GM06990 (cell line): Measurements from ENCODE around the gene TEX55.

Experiments used
- DNase-seq: peaks from one replicate; pipeline ENCODE4 v3.0.0-alpha.2; 2011; ENCODE audit not compliant: insufficient read length; ENCODE audit errors: extremely low read depth
- H3K27me3 ChIP-seq: replicated peaks from 2 replicates; pipeline ENCODE4 v1.6.0; 2011; ENCODE audit warnings: low read length; ENCODE audit not compliant: control insufficient read depth, insufficient read depth
- H3K36me3 ChIP-seq: 2 replicates; pipeline ENCODE4 v1.5.1; 2011; ENCODE audit warnings: low read length; ENCODE audit not compliant: control insufficient read depth, insufficient read depth
- H3K4me3 ChIP-seq: replicated peaks from 2 replicates; pipeline ENCODE4 v1.5.1; 2011; ENCODE audit warnings: low read depth, mild to moderate bottlenecking, control low read depth, low read length
- TF ChIP-seq, protein P1 (sequence below): IDR thresholded peaks from 2 replicates; pipeline ENCODE4 v1.5.1; 2011; ENCODE audit warnings: low read length, control low read depth, mild to moderate bottlenecking, inconsistent platforms; ENCODE audit not compliant: insufficient read depth, poor library complexity, severe bottlenecking

The TEX55 gene

DNA sequence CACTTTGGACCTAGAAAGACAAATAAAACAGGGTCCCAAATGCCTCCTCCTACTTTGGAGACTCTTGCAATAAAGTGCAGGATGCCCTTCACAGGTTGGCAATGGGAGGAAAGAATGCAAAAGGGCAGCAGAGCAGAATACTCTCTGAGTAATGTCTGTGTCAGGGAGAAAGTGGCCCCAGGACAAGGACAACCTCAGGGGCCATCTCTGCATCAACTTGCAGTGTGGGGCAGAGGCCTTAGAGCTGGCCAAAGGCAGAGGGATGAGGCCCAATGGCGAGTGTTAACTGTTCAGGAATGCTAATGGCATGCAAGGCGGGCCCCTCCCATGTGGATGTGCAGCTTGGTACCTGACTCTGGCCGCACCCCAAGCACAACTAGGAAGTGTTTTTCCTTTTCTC lies 35.8 kb downstream of the TEX55 start:
- Histone ChIP-seq H3K4me3 (no peak overlapping the region), H3K36me3 (no peaks in the 10 kb centered on the region), H3K27me3 (no peaks in the 10 kb centered on the region; the same call in 1 of the 2 replicates)
- no peak for DNase-seq
- TF ChIP-seq, protein P1, sequence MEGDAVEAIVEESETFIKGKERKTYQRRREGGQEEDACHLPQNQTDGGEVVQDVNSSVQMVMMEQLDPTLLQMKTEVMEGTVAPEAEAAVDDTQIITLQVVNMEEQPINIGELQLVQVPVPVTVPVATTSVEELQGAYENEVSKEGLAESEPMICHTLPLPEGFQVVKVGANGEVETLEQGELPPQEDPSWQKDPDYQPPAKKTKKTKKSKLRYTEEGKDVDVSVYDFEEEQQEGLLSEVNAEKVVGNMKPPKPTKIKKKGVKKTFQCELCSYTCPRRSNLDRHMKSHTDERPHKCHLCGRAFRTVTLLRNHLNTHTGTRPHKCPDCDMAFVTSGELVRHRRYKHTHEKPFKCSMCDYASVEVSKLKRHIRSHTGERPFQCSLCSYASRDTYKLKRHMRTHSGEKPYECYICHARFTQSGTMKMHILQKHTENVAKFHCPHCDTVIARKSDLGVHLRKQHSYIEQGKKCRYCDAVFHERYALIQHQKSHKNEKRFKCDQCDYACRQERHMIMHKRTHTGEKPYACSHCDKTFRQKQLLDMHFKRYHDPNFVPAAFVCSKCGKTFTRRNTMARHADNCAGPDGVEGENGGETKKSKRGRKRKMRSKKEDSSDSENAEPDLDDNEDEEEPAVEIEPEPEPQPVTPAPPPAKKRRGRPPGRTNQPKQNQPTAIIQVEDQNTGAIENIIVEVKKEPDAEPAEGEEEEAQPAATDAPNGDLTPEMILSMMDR, result no peak

DNA sequence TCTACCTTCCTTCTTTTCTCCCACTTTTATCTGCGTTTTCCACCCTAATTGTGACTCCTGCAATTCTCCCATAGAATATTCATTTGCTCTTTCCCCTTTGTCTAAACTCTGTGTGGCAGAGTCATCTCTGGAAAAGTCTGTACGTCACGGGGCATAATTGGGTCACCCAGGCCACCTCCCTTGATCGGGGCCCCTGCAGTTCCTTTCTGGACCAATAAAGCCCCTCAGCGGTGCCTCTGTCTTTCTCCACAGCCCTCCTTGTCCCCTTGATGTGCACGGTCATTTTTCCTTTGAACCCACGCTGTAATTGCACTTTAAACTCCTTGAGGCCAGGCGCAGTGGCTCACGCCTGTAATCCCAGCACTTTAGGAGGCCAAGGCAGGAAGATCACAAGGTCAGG lies 38.1 kb downstream of the TEX55 start:
- H3K4me3 ChIP-seq, result no peak overlapping the region

DNA sequence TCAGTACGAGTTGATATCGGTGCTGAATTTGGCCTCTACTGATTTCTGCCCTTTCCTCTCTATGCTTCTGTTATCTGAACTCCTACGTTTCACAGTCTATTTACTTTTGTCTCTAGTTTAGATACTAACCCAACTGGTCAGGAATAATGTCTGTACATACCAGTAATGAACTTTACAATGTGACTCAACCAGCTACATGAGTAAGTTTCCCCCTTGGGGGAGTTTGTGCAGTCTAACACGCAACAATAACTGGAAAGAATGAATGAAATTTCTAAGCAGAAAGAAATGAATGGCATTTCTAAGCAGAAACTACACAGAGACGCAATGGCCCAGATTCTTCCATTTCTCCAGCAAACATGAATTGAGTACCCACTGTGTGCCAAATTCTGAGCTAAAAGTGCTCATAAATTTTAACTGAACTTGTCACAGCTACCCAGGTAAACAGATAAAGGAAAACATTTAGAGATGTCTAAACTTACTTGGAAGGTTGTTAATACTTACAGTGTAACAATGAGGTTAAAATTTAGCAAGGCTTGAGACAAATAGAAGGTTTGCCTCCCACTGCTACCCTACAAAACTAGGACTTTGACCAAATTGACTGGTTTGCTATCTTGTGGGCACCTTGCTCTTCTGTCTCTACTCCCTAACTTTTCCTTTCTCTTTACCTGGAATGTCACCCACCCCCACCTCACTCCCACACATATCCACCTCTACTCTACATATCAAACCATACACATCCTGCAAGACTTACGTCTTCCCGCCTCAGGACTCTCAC lies 39.0 kb downstream of the TEX55 start:
- no peak for DNase-seq
- Histone ChIP-seq H3K4me3 (no peak overlapping the region), H3K36me3 (no peaks in the 10 kb centered on the region), H3K27me3 (no peaks in the 10 kb centered on the region; the same call in 1 of the 2 replicates)
- TF ChIP-seq, protein P1, result no peak

More for the DNA sequence above, 38.1 kb downstream of the TEX55 start:
- no peaks in the 10 kb centered on the region; the same call in 1 of the 2 replicates for H3K27me3 ChIP-seq
- TF ChIP-seq, protein P1, result no peak
- no peak for DNase-seq
- no peaks in the 10 kb centered on the region for H3K36me3 ChIP-seq

DNA sequence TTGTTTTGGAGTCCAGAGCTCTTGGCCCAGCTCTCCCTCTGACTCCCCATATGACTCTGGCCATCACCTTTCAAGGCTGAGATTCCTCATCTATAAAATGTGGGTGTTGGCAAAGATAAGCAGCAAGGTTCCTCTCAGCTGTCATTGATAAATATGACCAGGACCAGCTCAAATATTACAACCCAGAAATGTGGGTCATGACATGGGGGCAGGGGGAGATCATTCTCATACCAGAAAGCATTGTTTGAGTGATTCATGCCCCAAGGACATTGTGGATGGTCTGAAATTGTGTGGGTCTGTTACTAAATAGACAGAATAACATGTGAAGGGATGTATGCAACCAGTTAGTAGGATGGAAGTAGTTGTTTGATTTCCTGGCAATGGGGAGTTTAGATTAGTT lies 41.3 kb downstream of the TEX55 start:
- no peak for DNase-seq
- peaks cover 1% of the 10 kb centered on the region; the same call in 1 of the 2 replicates for H3K27me3 ChIP-seq
- TF ChIP-seq, protein P1, result no peak
- no peak overlapping the region for H3K4me3 ChIP-seq
- H3K36me3 ChIP-seq, result no peaks in the 10 kb centered on the region

DNA sequence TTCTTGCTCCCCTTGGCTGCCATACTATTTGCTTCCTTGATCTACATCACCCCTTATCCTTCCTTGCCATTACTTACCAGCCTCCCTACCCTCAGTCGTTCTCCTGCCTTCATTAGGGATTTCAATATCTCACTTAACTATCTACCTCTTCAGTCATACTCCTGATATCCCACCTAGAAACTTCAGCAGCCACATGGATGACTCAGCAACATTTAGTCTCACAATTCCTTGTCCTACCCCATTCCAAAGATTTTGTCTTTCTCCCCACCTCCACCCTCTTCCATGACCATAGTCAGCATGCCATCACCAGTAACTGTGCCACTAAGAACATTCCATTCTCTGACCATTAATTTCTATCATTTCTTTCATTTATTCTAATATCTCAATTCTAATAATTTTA lies 45.8 kb downstream of the TEX55 start:
- H3K4me3 ChIP-seq, result no peak overlapping the region
- no peak for DNase-seq
- no peaks in the 10 kb centered on the region for H3K36me3 ChIP-seq
- peaks cover 1% of the 10 kb centered on the region; the same call in 1 of the 2 replicates for H3K27me3 ChIP-seq
- TF ChIP-seq, protein P1, result no peak
